Heart left ventricle (tissue), 16 donors: ENCODE results near the gene CETP. TPM values are rescaled to one million over a fixed set of nuclear protein-coding genes. Genes with fewer than 3 reads are reported as not detected.
A peak's percentile ranks its signal among the peaks of the same experiment; 100 is the strongest.

ENCODE experiments used
- ATAC-seq, 4 donors: fragments of 200-7000 bp; cut with Tn5 transposase; one replicate each; pipeline ENCODE4 v1.9.1; 2020 to 2022; ENCODE audit warnings: moderate library complexity in 4 of 4, mild to moderate bottlenecking in 3 of 4, moderate number of reproducible peaks in 1 of 4
- DNase-seq, 5 donors: peaks; one replicate each; pipeline ENCODE4 v3.0.0-alpha.2; 2020
- H3K27ac ChIP-seq, 12 donors: fragments of 200-600 bp; sonication (generic) in 4 of 12; one replicate each; pipeline versions ENCODE4 v1.5.0 to v1.8.0; 2016 to 2022; ENCODE audit warnings: mild to moderate bottlenecking in 2 of 12
- H3K27me3 ChIP-seq, 9 donors: fragments of 200-600 bp; sonication (generic) in 2 of 9; one replicate each; pipeline versions ENCODE4 v1.5.1 to v1.8.0; 2016 to 2022; ENCODE audit warnings: mild to moderate bottlenecking in 3 of 9
- H3K36me3 ChIP-seq, 9 donors: fragments of 200-600 bp; sonication (generic) in 2 of 9; one replicate each; pipeline versions ENCODE4 v1.5.0 to v1.8.0; 2018 to 2022; ENCODE audit warnings: mild to moderate bottlenecking in 2 of 9
- H3K4me1 ChIP-seq, 12 donors: fragments of 200-600 bp; sonication (generic) in 4 of 12; one replicate each; pipeline versions ENCODE4 v1.5.0 to v1.8.0; 2016 to 2022; ENCODE audit warnings: mild to moderate bottlenecking in 3 of 12
- H3K4me3 ChIP-seq, 12 donors: fragments of 200-600 bp; sonication (generic) in 4 of 12; one replicate each; pipeline versions ENCODE4 v1.5.0 to v1.8.0; 2017 to 2022; ENCODE audit warnings: mild to moderate bottlenecking in 9 of 12, moderate library complexity in 4 of 12
- H3K9me3 ChIP-seq, 12 donors: fragments of 200-600 bp; sonication (generic) in 4 of 12; one replicate each; pipeline versions ENCODE4 v1.5.0 to v1.8.0; 2016 to 2022; ENCODE audit warnings: mild to moderate bottlenecking in 1 of 12
- CTCF ChIP-seq, 12 donors: fragments of 200-600 bp; sonication (generic) in 4 of 12; IDR thresholded peaks; one replicate each; pipeline versions ENCODE4 v1.5.0 to v1.8.0; 2018 to 2022; ENCODE audit warnings: antibody characterized with exemption in 12 of 12, mild to moderate bottlenecking in 5 of 12
- POLR2A ChIP-seq, 2 donors: fragments of 450-650 bp; IDR thresholded peaks; one replicate each; pipeline ENCODE4 v1.6.1; 2017; ENCODE audit warnings: antibody characterized with exemption in 2 of 2, mild to moderate bottlenecking in 2 of 2, moderate library complexity in 2 of 2
- WGBS, 4 donors: extraction: QIAGEN DNeasy Blood & Tissue Kit in 2 of 4; methylation state at CpG; one replicate each; pipeline versions ENCODE4 v1.1.5 to v1.1.7; 2013 to 2018; 5-methylcytosine and 5-hydroxymethylcytosine counted together
- intact Hi-C, 10 donors: fragments of 100-400 bp; cut with DNase I; formaldehyde crosslinking; loops; one replicate each; pipeline versions ENCODE4 v1.11.1 to v1.14.2; 2022
- polyA plus RNA-seq, 2 donors: library from polyadenylated mRNA; stranded (reverse); fragments of 200-250 nt; gene quantifications; one replicate each; pipeline ENCODE4 v1.2.3, GENCODE V29; 2013
- total RNA-seq, 9 donors: library from RNA; depleted of rRNA in 2 of 9; stranded (reverse); fragments of >200 nt in 2 of 9; fragmentation: NEBNext Ultra II Directional in 3 of 9; extraction: Animal tissue kit (Norgen Biotek cat#: 25700) in 3 of 9; gene quantifications; one replicate each; pipeline versions ENCODE4 v1.1.0 to v1.2.4, GENCODE V29; 2016 to 2023
- donor health status: ischemic (EF 13 %, LVEDD 7.1; RV severe dilation, severe dysfunction).
- donor health status: healthy with polysubstance abuse.
- donor health status: DM: no; HTN: yes; CAD: no.
- donor health status: DM: no; HTN: no; CAD: no.
- donor health status: ischemic (EF 25% LVEDD 6.9; RV normal size, moderate dysfunction).
- donor health status: ischemic (EF 25% LVEDD 5.7; RV mildly dilated, moderate dysfunction).
- donor health status: healthy.
- donor health status: DM: yes; HTN: yes; CAD: no.
- donor health status: ischemic (EF 35%, LVEDD 5.7; RV mildly dilated, moderate dysfunction).
- donor health status: nonischemic (EF 11% LVEDD 7.7; RV severe dilation, severe dysfunction).
- donor health status: DM: yes; HTN: yes; CAD: no.
- donor health status: PGD.
- donor health status: ischemic (EF 29% LVEDD 5.4; RV normal size, mild dysfunction).
- donor health status: nonischemic (EF 23%, LVEDD 6.1; RV moderate dilation, normal function).

CETP gene
- total and polyA plus RNA-seq, 11 donors = 0.23 to 3.1 (median 0.31) TPM; not detected in 3

GRCh38 chr16:57012353-57012752, 50.6 kb downstream of the CETP start:
- ATAC-seq (no peak), DNase-seq (no peak)
- Histone ChIP-seq H3K4me1 (peaks cover 0 to 70% (median 6%) of the 10 kb centered on the region in 12 donors), H3K27ac (peak overlapping the region in 2 of 12 donors; percentile 4 to 90), H3K27me3 (no peaks in the 10 kb centered on the region), H3K4me3 (no peak overlapping the region), H3K36me3 (peaks cover 0 to 16% (median 0%) of the 10 kb centered on the region in 9 donors), H3K9me3 (peaks cover 0 to 5% (median 0%) of the 10 kb centered on the region in 12 donors)
- 91 to 96% (median 93%) methylated on average over 13 of the region's 13 CpGs for WGBS, 4 donors
- intact Hi-C loops = no loop called here
- no peak for TF ChIP-seq POLR2A (IDR thresholded peaks at IDR 0.05)
- TF ChIP-seq CTCF (IDR thresholded peaks at IDR 0.05) = no peak

- H3K4me3 ChIP-seq = no peak overlapping the region
- WGBS, 4 donors = 68 to 82% (median 74%) methylated on average over 2 of the region's 2 CpGs
- peak overlapping the region in 9 of 12 donors; percentile 1 to 90 (median 79) for H3K27ac ChIP-seq
- intact Hi-C loops = no loop called here
- ATAC-seq (no peak), DNase-seq (no peak)
- no peaks in the 10 kb centered on the region for H3K27me3 ChIP-seq
- H3K9me3 ChIP-seq = peaks cover 0 to 5% (median 0%) of the 10 kb centered on the region in 12 donors
- TF ChIP-seq CTCF (IDR thresholded peaks at IDR 0.05) = no peak
- no peak for TF ChIP-seq POLR2A (IDR thresholded peaks at IDR 0.05)
- H3K4me1 ChIP-seq = peaks cover 0 to 69% (median 6%) of the 10 kb centered on the region in 12 donors
- peaks cover 0 to 25% (median 5%) of the 10 kb centered on the region in 9 donors for H3K36me3 ChIP-seq
Measured at GRCh38 chr16:57013229-57013628, 51.5 kb downstream of the CETP start.

- peak overlapping the region in 11 of 12 donors; percentile 1 to 90 (median 78) for H3K27ac ChIP-seq
Measured at GRCh38 chr16:57013902-57014301, 52.2 kb downstream of the CETP start.

GRCh38 chr16:57016301-57016700, 54.6 kb downstream of the CETP start:
- peaks cover 0 to 50% (median 6%) of the 10 kb centered on the region in 12 donors for H3K4me1 ChIP-seq
- DNase-seq = no peak
- WGBS, 4 donors = 88 to 94% (median 92%) methylated on average over 6 of the region's 6 CpGs
- intact Hi-C loops = loop anchor here in 1 of 10 donors (2.0 kb wide), 1 partner anchor 52 kb away; no protein-coding TSS in a partner anchor
- TF ChIP-seq CTCF (IDR thresholded peaks at IDR 0.05) (no peak), POLR2A (IDR thresholded peaks at IDR 0.05) (no peak)
- no peak overlapping the region for H3K4me3 ChIP-seq
- ATAC-seq = no peak
- peaks cover 0 to 5% (median 0%) of the 10 kb centered on the region in 12 donors for H3K9me3 ChIP-seq
- peaks cover 0 to 53% (median 29%) of the 10 kb centered on the region in 9 donors for H3K36me3 ChIP-seq
- no peaks in the 10 kb centered on the region for H3K27me3 ChIP-seq
- H3K27ac ChIP-seq = no peak overlapping the region

More at GRCh38 chr16:57013902-57014301, 52.2 kb downstream of the CETP start:
- Histone ChIP-seq H3K36me3 (peaks cover 0 to 31% (median 10%) of the 10 kb centered on the region in 9 donors), H3K4me1 (peaks cover 0 to 68% (median 6%) of the 10 kb centered on the region in 12 donors), H3K27me3 (no peaks in the 10 kb centered on the region), H3K4me3 (peak overlapping the region in 1 of 12 donors; percentile 6), H3K9me3 (peaks cover 0 to 5% (median 0%) of the 10 kb centered on the region in 12 donors)
- TF ChIP-seq POLR2A (IDR thresholded peaks at IDR 0.05) (no peak), CTCF (IDR thresholded peaks at IDR 0.05) (no peak)
- no peak for ATAC-seq
- DNase-seq = no peak
- intact Hi-C loops = loop anchor here in 1 of 10 donors (2.0 kb wide), 1 partner anchor 25 kb away; the partner anchor contains the start of gene NLRC5
- WGBS, 4 donors = 73 to 99% (median 88%) methylated on average over 2 of the region's 2 CpGs
